ENCODE results near the gene OR8B2. TPM values are rescaled to one million over a fixed set of nuclear protein-coding genes. Genes with fewer than 3 reads are reported as not detected.
"Not testable (repeated sequence)": the region's sequence is repeated elsewhere in the genome, so short reads cannot be mapped to it uniquely, and the experiment has no call there.

The OR8B2 gene
- total RNA-seq, 4 donors from 2014 or later: not detected

- Histone ChIP-seq H3K27ac (no peak within 1 kb of the TSS), H3K4me1 (no peaks in the 10 kb centered on the region), H3K27me3 (no peaks in the 10 kb centered on the region), H3K4me3 (no peak within 1 kb of the TSS), H3K36me3 (no peaks in the 10 kb centered on the region), H3K9me3 (no peaks in the 10 kb centered on the region)
- DNase-seq (no peak), ATAC-seq (no peak)
- intact Hi-C loops (cut with DNase I; ENCODE audit: low total_unique reads): no loop called here
- in situ Hi-C loops (cut with MboI; ENCODE audit: low sequenced_read_pairs in 4 of 4): no loop called here
- no peak for TF ChIP-seq POLR2A (IDR thresholded peaks at IDR 0.05)
- TF ChIP-seq CTCF (IDR thresholded peaks at IDR 0.05 in 4 of 5, conservative IDR thresholded peaks at IDR 0.05 in 1 of 5): no peak
Observed at GRCh38 chr11:124398924-124399323, 14.6 kb upstream of the OR8B2 start, which contains the start of gene OR8B3. Gene OR8B3, minus strand, starts transcription at chr11:124399024. Its CDS starts 1,673 bp downstream, at chr11:124397351.

- H3K4me3 ChIP-seq; H3K36me3 ChIP-seq; H3K27ac ChIP-seq; H3K9me3 ChIP-seq; in situ Hi-C loops (cut with MboI; ENCODE audit: low sequenced_read_pairs in 4 of 4); H3K27me3 ChIP-seq; ATAC-seq; DNase-seq; H3K4me1 ChIP-seq; intact Hi-C loops (cut with DNase I; ENCODE audit: low total_unique reads): not testable (repeated sequence)
Observed at GRCh38 chr11:124396847-124397246, 12.5 kb upstream of the OR8B2 start.

GRCh38 chr11:124394408-124394807 is 10.1 kb upstream of the OR8B2 start:
- intact Hi-C loops (cut with DNase I; ENCODE audit: low total_unique reads): no loop called here
- Histone ChIP-seq H3K9me3 (no peaks in the 10 kb centered on the region), H3K27ac (no peak overlapping the region), H3K4me3 (no peak overlapping the region), H3K4me1 (no peaks in the 10 kb centered on the region), H3K36me3 (no peaks in the 10 kb centered on the region), H3K27me3 (no peaks in the 10 kb centered on the region)
- no peak for ATAC-seq
- no peak for TF ChIP-seq CTCF (IDR thresholded peaks at IDR 0.05 in 4 of 5, conservative IDR thresholded peaks at IDR 0.05 in 1 of 5)
- TF ChIP-seq POLR2A (IDR thresholded peaks at IDR 0.05): no peak
- in situ Hi-C loops (cut with MboI; ENCODE audit: low sequenced_read_pairs in 4 of 4): no loop called here
- no peak for DNase-seq

GRCh38 chr11:124382857-124383256 is 1.4 kb downstream of the OR8B2 start:
- intact Hi-C loops (cut with DNase I; ENCODE audit: low total_unique reads); H3K36me3 ChIP-seq; in situ Hi-C loops (cut with MboI; ENCODE audit: low sequenced_read_pairs in 4 of 4); H3K9me3 ChIP-seq; H3K4me1 ChIP-seq; H3K27ac ChIP-seq; H3K4me3 ChIP-seq; ATAC-seq; DNase-seq; H3K27me3 ChIP-seq: not testable (repeated sequence)

- in situ Hi-C loops (cut with MboI; ENCODE audit: low sequenced_read_pairs in 4 of 4): no loop called here
- intact Hi-C loops (cut with DNase I; ENCODE audit: low total_unique reads): no loop called here
- Histone ChIP-seq H3K36me3 (no peaks in the 10 kb centered on the region), H3K4me3 (no peak overlapping the region), H3K27me3 (no peaks in the 10 kb centered on the region), H3K27ac (no peak overlapping the region), H3K9me3 (no peaks in the 10 kb centered on the region), H3K4me1 (no peaks in the 10 kb centered on the region)
- TF ChIP-seq POLR2A (IDR thresholded peaks at IDR 0.05): no peak
- no peak for TF ChIP-seq CTCF (IDR thresholded peaks at IDR 0.05 in 4 of 5, conservative IDR thresholded peaks at IDR 0.05 in 1 of 5)
- ATAC-seq (no peak), DNase-seq (no peak)
Observed at GRCh38 chr11:124380585-124380984, 3.7 kb downstream of the OR8B2 start.

GRCh38 chr11:124376280-124376679 is 8.0 kb downstream of the OR8B2 start:
- Histone ChIP-seq H3K27ac (no peak overlapping the region), H3K36me3 (no peaks in the 10 kb centered on the region), H3K4me3 (no peak overlapping the region), H3K9me3 (no peaks in the 10 kb centered on the region), H3K4me1 (no peaks in the 10 kb centered on the region), H3K27me3 (no peaks in the 10 kb centered on the region)
- no peak for TF ChIP-seq POLR2A (IDR thresholded peaks at IDR 0.05)
- no peak for TF ChIP-seq CTCF (IDR thresholded peaks at IDR 0.05 in 4 of 5, conservative IDR thresholded peaks at IDR 0.05 in 1 of 5)
- ATAC-seq (no peak), DNase-seq (no peak)
- intact Hi-C loops (cut with DNase I; ENCODE audit: low total_unique reads) (no loop called here), in situ Hi-C loops (cut with MboI; ENCODE audit: low sequenced_read_pairs in 4 of 4) (no loop called here)

Measured in gastrocnemius medialis (tissue), 4 donors.